Activated naive CD8-positive, alpha-beta T cell (primary cell): ENCODE data around the gene PDCD1LG2.
"Not testable (repeated sequence)": the region's sequence is repeated elsewhere in the genome, so short reads cannot be mapped to it uniquely, and the experiment has no call there.

Source experiments
- H3K27ac Mint-ChIP-seq: one replicate; pipeline ENCODE4 v1.8.0; 2021; ENCODE audit warnings: mixed read lengths
- H3K27me3 Mint-ChIP-seq: one replicate; pipeline ENCODE4 v1.8.0; 2021; ENCODE audit warnings: mixed read lengths
- H3K36me3 Mint-ChIP-seq: one replicate; pipeline ENCODE4 v1.8.0; 2021; ENCODE audit warnings: mixed read lengths
- H3K4me1 Mint-ChIP-seq: one replicate; pipeline ENCODE4 v1.8.0; 2021; ENCODE audit warnings: low read depth, mixed read lengths
- H3K4me3 Mint-ChIP-seq: one replicate; pipeline ENCODE4 v1.8.0; 2021; ENCODE audit warnings: mild to moderate bottlenecking, mixed read lengths
- H3K9me3 Mint-ChIP-seq: one replicate; pipeline ENCODE4 v1.8.0; 2021; ENCODE audit warnings: low read depth, mixed read lengths

Gene PDCD1LG2

GRCh38 chr9:5581706-5582105, 71.4 kb downstream of the PDCD1LG2 start:
- not testable (repeated sequence) for H3K27me3 Mint-ChIP-seq, H3K4me3 Mint-ChIP-seq, H3K9me3 Mint-ChIP-seq, H3K27ac Mint-ChIP-seq, H3K36me3 Mint-ChIP-seq
- peaks cover 44% of the 10 kb centered on the region for H3K4me1 Mint-ChIP-seq

DNA sequence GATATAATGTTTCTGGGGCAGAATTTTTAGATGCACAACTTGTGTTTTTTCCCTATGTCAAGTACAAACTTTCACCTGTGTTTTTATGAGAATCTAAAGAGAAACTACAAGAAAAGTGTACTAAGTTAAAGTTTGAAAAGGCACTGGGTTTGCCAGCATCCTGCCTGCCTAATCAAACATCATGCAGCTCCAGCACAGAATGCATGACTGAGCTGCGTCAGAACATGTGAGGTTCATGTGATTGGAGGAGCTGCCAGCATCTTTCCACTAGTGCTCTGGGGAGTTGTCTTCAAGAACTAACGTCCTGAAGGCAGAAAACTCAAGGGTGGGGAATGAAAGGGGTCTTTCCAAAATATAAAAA, 72.5 kb downstream of the PDCD1LG2 start:
- Mint-ChIP-seq H3K4me3 (no peak overlapping the region), H3K36me3 (no peaks in the 10 kb centered on the region), H3K27ac (peak overlapping the region; percentile 51), H3K9me3 (peaks cover 4% of the 10 kb centered on the region), H3K4me1 (peaks cover 54% of the 10 kb centered on the region), H3K27me3 (no peaks in the 10 kb centered on the region)

- Mint-ChIP-seq H3K9me3 (peaks cover 4% of the 10 kb centered on the region), H3K27ac (peak overlapping the region; percentile 92), H3K27me3 (no peaks in the 10 kb centered on the region), H3K4me3 (peak overlapping the region; percentile 38), H3K4me1 (peaks cover 47% of the 10 kb centered on the region), H3K36me3 (no peaks in the 10 kb centered on the region)
These were observed 76.1 kb downstream of the PDCD1LG2 start for GRCh38 chr9:5586391-5586802.

DNA sequence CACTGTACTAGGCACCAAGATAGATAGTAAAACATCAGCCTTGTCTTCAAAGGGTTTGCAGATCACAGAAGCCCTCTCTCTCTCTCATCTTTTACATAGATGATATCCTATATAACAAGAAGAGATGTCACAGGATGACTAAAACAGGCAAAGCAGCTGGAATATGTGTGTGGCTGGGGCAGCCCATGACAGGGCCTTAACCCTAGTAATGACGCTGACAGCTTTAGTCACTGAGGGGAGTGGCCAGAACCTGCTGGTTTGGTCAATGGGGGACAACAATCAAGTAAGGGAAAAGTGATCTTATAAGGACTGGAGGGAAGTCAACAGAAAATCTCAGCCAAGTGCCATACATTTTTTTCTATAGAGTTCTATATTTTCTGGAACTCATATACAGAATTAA, 76.7 kb downstream of the PDCD1LG2 start:
- H3K36me3 Mint-ChIP-seq = no peaks in the 10 kb centered on the region
- no peak overlapping the region for H3K4me3 Mint-ChIP-seq
- H3K27me3 Mint-ChIP-seq = no peaks in the 10 kb centered on the region
- peaks cover 44% of the 10 kb centered on the region for H3K4me1 Mint-ChIP-seq
- H3K27ac Mint-ChIP-seq = peak overlapping the region; percentile 92
- no peaks in the 10 kb centered on the region for H3K9me3 Mint-ChIP-seq

GRCh38 chr9:5592231-5592630, 81.9 kb downstream of the PDCD1LG2 start:
- Mint-ChIP-seq H3K27me3 (no peaks in the 10 kb centered on the region), H3K9me3 (no peaks in the 10 kb centered on the region), H3K27ac (no peak overlapping the region), H3K36me3 (no peaks in the 10 kb centered on the region), H3K4me3 (no peak overlapping the region), H3K4me1 (peaks cover 14% of the 10 kb centered on the region)

DNA sequence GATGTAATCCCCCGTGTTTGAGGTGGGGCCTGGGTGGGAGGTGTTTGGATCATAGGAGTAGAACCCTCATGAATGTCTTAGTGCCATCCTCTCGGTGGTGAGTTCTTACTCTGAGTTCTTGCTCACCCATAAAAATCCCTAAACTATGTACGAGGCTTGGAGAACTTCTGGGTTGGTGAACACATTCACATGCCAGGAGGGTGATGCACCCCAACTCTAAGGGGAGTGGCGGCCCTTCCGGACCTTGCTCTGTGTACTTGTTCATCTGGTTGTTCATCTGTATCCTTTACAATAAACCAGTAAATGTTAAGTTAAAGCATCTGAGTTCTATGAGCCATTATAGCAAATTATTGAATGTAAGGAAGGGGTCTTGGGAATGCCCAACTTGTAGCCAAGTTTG, 82.6 kb downstream of the PDCD1LG2 start:
- Mint-ChIP-seq H3K27ac (peak overlapping the region; percentile 35), H3K9me3 (no peaks in the 10 kb centered on the region), H3K4me3 (no peak overlapping the region), H3K27me3 (no peaks in the 10 kb centered on the region), H3K36me3 (no peaks in the 10 kb centered on the region), H3K4me1 (peaks cover 9% of the 10 kb centered on the region)

- Mint-ChIP-seq H3K36me3 (no peaks in the 10 kb centered on the region), H3K27me3 (no peaks in the 10 kb centered on the region), H3K4me1 (peaks cover 8% of the 10 kb centered on the region), H3K27ac (no peak overlapping the region), H3K4me3 (no peak overlapping the region), H3K9me3 (no peaks in the 10 kb centered on the region)
These were observed 83.6 kb downstream of the PDCD1LG2 start for GRCh38 chr9:5593904-5594303.

- H3K9me3 Mint-ChIP-seq = no peaks in the 10 kb centered on the region
- peaks cover 6% of the 10 kb centered on the region for H3K4me1 Mint-ChIP-seq
- H3K27me3 Mint-ChIP-seq = no peaks in the 10 kb centered on the region
- no peak overlapping the region for H3K27ac Mint-ChIP-seq
- no peaks in the 10 kb centered on the region for H3K36me3 Mint-ChIP-seq
- no peak overlapping the region for H3K4me3 Mint-ChIP-seq
These were observed 85.8 kb downstream of the PDCD1LG2 start for GRCh38 chr9:5596173-5596572.

DNA sequence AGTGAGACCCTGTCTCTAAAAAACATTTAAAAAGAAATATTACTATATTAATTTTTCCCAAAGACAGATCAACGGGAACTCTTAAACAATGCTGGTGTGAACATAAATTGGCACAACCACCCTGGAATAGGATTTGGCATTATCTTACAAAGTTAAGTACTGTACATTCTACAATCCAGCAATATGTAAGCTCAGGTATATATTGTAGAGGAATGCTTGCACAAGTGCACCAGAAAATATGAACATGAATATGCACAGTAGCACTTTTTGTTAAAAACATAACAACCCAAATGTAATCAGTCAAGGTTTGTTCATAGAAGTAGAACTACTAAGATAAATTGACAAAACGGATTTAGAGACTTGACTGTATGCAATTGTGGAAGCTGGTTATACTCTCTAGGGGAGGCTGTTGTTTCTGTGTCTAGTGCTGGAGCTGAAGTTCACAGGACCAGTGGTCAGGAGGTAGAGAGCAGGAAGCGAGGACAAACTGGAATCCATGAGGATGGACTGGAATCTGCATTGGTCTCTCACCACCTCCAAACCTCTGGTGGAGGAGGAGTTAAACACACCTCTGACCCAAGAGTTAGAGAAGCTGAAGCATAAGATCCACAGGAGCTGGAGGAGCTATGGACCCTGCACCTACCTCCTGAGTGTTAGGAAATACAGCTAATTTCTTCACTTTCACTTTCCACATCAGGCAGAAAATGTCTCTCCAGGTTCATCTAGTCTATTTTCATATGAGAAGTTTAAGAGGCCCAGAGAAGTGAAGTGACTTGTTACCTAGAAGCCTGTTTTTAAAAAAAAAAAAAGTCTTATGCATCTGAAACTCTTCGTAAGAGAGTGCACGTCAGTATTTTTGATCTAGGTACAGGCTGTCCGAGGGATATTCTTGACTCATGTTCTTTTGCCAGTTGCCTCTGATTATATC, 98.2 kb downstream of the PDCD1LG2 start:
- H3K27ac Mint-ChIP-seq = peak overlapping the region; percentile 42

GRCh38 chr9:5609226-5609596, 98.9 kb downstream of the PDCD1LG2 start:
- H3K4me3 Mint-ChIP-seq = peak overlapping the region; percentile 73
- peaks cover 3% of the 10 kb centered on the region for H3K36me3 Mint-ChIP-seq
- H3K27me3 Mint-ChIP-seq = no peaks in the 10 kb centered on the region
- H3K4me1 Mint-ChIP-seq = peaks cover 26% of the 10 kb centered on the region
- no peak overlapping the region for H3K27ac Mint-ChIP-seq
- no peaks in the 10 kb centered on the region for H3K9me3 Mint-ChIP-seq

More for the DNA sequence above, 98.2 kb downstream of the PDCD1LG2 start:
- Mint-ChIP-seq H3K4me1 (peaks cover 26% of the 10 kb centered on the region), H3K36me3 (peaks cover 3% of the 10 kb centered on the region), H3K4me3 (peak overlapping the region; percentile 73), H3K27me3 (no peaks in the 10 kb centered on the region), H3K9me3 (no peaks in the 10 kb centered on the region)

DNA sequence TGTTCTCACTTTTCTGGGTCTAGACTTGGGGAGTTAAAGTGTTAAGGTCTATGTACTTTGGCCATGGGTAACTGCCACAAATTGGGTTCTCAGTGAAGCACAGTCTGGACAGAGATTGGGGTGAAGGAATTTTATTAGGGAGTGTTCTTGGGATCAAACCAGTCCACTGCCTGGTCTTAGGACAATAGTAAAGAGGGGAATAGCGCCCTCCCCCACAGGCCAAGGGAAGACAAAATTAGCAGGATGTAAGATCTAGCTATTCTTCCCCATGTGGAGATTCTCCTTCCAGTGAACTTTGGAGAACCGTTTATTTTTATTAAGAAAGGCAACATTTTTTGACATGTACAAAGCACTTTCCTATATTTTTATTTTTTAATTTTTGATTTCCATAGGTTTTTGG, 100.2 kb downstream of the PDCD1LG2 start:
- no peak overlapping the region for H3K27ac Mint-ChIP-seq
- H3K4me3 Mint-ChIP-seq = no peak overlapping the region
- no peaks in the 10 kb centered on the region for H3K27me3 Mint-ChIP-seq
- peaks cover 30% of the 10 kb centered on the region for H3K4me1 Mint-ChIP-seq
- peaks cover 3% of the 10 kb centered on the region for H3K36me3 Mint-ChIP-seq
- no peaks in the 10 kb centered on the region for H3K9me3 Mint-ChIP-seq

- H3K27me3 Mint-ChIP-seq = no peaks in the 10 kb centered on the region
- no peaks in the 10 kb centered on the region for H3K9me3 Mint-ChIP-seq
- H3K36me3 Mint-ChIP-seq = peaks cover 2% of the 10 kb centered on the region
- H3K4me1 Mint-ChIP-seq = peaks cover 33% of the 10 kb centered on the region
- peak overlapping the region; percentile 28 for H3K27ac Mint-ChIP-seq
- H3K4me3 Mint-ChIP-seq = no peak overlapping the region
These were observed 101.2 kb downstream of the PDCD1LG2 start for GRCh38 chr9:5611321-5612184.

GRCh38 chr9:5612185-5612530, 101.8 kb downstream of the PDCD1LG2 start:
- Mint-ChIP-seq H3K27me3 (no peaks in the 10 kb centered on the region), H3K4me1 (peaks cover 34% of the 10 kb centered on the region), H3K4me3 (no peak overlapping the region), H3K36me3 (no peaks in the 10 kb centered on the region), H3K9me3 (no peaks in the 10 kb centered on the region), H3K27ac (no peak overlapping the region)

DNA sequence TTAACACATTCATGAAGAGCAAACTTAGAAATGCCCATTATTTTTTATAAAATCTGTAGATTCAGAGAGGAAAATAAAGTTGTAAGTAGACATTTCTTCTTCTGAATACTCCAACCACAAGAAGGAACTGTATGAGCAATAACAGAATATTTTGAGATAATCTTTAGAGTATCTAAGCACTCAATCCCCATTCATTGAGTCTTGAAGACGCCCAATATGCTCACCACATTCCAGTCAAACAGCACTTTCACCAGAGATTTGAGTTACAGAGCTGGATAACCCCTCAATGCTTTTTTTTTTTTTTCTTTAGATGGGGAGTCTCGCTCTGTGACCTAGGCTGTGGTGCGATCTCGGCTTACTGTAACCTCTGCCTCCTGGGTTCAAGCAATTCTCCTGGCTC, 103.9 kb downstream of the PDCD1LG2 start:
- H3K9me3 Mint-ChIP-seq = no peaks in the 10 kb centered on the region

DNA sequence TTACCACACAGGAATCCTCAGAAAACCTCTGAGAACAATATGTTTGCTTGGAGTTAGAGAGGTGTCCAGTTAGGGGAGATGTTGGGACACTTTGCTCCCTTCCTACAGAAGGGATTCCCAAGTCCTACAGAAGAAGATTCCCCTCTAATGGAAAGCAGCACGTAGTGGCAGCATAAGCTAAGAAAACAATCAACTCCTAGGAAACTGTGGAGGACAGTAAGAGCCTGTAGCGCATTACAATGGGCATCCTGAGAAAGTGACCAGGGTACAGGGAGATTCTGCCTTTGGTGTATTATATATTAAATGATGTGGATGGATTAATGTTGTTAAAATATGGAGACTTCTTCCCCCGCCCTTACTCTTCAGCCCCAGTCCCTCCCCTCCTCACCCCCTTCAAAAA, 104.7 kb downstream of the PDCD1LG2 start:
- H3K4me1 Mint-ChIP-seq = peaks cover 35% of the 10 kb centered on the region
- no peak overlapping the region for H3K27ac Mint-ChIP-seq
- H3K4me3 Mint-ChIP-seq = no peak overlapping the region
- no peaks in the 10 kb centered on the region for H3K9me3 Mint-ChIP-seq
- no peaks in the 10 kb centered on the region for H3K36me3 Mint-ChIP-seq
- no peaks in the 10 kb centered on the region for H3K27me3 Mint-ChIP-seq

More for the DNA sequence above, 103.9 kb downstream of the PDCD1LG2 start:
- Mint-ChIP-seq H3K27ac (no peak overlapping the region), H3K36me3 (no peaks in the 10 kb centered on the region), H3K27me3 (no peaks in the 10 kb centered on the region), H3K4me3 (no peak overlapping the region), H3K4me1 (peaks cover 36% of the 10 kb centered on the region)
